WTC11 (cell line): Measurements from ENCODE around the gene ZBTB43. TPM values are rescaled to one million over a fixed set of nuclear protein-coding genes. Genes with fewer than 3 reads are reported as not detected.
A peak's percentile ranks its signal among the peaks of the same experiment; 100 is the strongest.

Experiments used
- AR ChIP-seq: fragments of 250-450 bp; sonication (Bioruptor Pico); IDR thresholded peaks from 2 replicates; pipeline ENCODE4 v1.9.0; 2021; ENCODE audit warnings: mild to moderate bottlenecking
- ELF4 ChIP-seq: sonication (generic); formaldehyde crosslinking; IDR thresholded peaks from 2 replicates; pipeline ENCODE4 v1.8.1; 2022; ENCODE audit warnings: low read depth, mild to moderate bottlenecking, moderate library complexity, missing genetic modification reagents
- ETV6 ChIP-seq: sonication (generic); formaldehyde crosslinking; IDR thresholded peaks from 2 replicates; pipeline ENCODE4 v1.8.1; 2022; ENCODE audit warnings: mild to moderate bottlenecking, missing genetic modification reagents
- FOXK1 ChIP-seq: sonication (generic); formaldehyde crosslinking; IDR thresholded peaks from 2 replicates; pipeline ENCODE4 v1.8.0; 2022; ENCODE audit warnings: mild to moderate bottlenecking, moderate library complexity, missing genetic modification reagents
- GABPB1 ChIP-seq: sonication (generic); formaldehyde crosslinking; IDR thresholded peaks from 2 replicates; pipeline ENCODE4 v1.8.1; 2023; ENCODE audit warnings: mild to moderate bottlenecking, missing genetic modification reagents
- GRHL2 ChIP-seq: fragments of 250-450 bp; sonication (Bioruptor Pico); IDR thresholded peaks from 2 replicates; pipeline ENCODE4 v1.8.0; 2022; ENCODE audit warnings: mild to moderate bottlenecking, moderate library complexity; ENCODE audit not compliant: insufficient replicate concordance, severe bottlenecking
- GTF2I ChIP-seq: fragments of 250-450 bp; sonication (Bioruptor Pico); conservative IDR thresholded peaks from 2 replicates; pipeline ENCODE4 v1.4.0; 2021; ENCODE audit warnings: mild to moderate bottlenecking
- HMGXB4 ChIP-seq: sonication (generic); formaldehyde crosslinking; IDR thresholded peaks from 2 replicates; pipeline ENCODE4 v1.8.1; 2023; ENCODE audit warnings: mild to moderate bottlenecking, moderate library complexity, missing genetic modification reagents
- MLX ChIP-seq: sonication (generic); formaldehyde crosslinking; IDR thresholded peaks from 2 replicates; pipeline ENCODE4 v1.8.1; 2023; ENCODE audit warnings: mild to moderate bottlenecking, missing genetic modification reagents, moderate library complexity
- MXD4 ChIP-seq: fragments of 250-450 bp; sonication (Bioruptor Pico); IDR thresholded peaks from 2 replicates; pipeline ENCODE4 v1.8.0; 2021; ENCODE audit warnings: mild to moderate bottlenecking, moderate library complexity, borderline replicate concordance
- NFE2L1 ChIP-seq: sonication (generic); formaldehyde crosslinking; IDR thresholded peaks from 2 replicates; pipeline ENCODE4 v1.8.1; 2023; ENCODE audit warnings: missing genetic modification reagents
- NR2C2 ChIP-seq: sonication (generic); formaldehyde crosslinking; IDR thresholded peaks from 2 replicates; pipeline ENCODE4 v1.8.0; 2022; ENCODE audit warnings: mild to moderate bottlenecking, missing genetic modification reagents
- RELA ChIP-seq: sonication (generic); formaldehyde crosslinking; IDR thresholded peaks from 2 replicates; pipeline ENCODE4 v1.8.1; 2022; ENCODE audit warnings: missing genetic modification reagents, mild to moderate bottlenecking, borderline replicate concordance
- SOX15 ChIP-seq: fragments of 250-450 bp; sonication (Bioruptor Pico); IDR thresholded peaks from 2 replicates; pipeline ENCODE4 v1.9.0; 2021; ENCODE audit warnings: mild to moderate bottlenecking
- TEAD4 ChIP-seq: sonication (generic); formaldehyde crosslinking; IDR thresholded peaks from 2 replicates; pipeline ENCODE4 v1.8.0; 2022; ENCODE audit warnings: mild to moderate bottlenecking, missing genetic modification reagents
- USF1 ChIP-seq: sonication (generic); formaldehyde crosslinking; IDR thresholded peaks from 2 replicates; pipeline ENCODE4 v1.8.0; 2022; ENCODE audit warnings: mild to moderate bottlenecking, missing genetic modification reagents
- total RNA-seq: library from RNA; stranded (reverse); gene quantifications from 3 replicates; pipeline ENCODE4 v1.2.3, GENCODE V29; 2021
- TF ChIP-seq, protein P1 (sequence below): sonication (generic); formaldehyde crosslinking; IDR thresholded peaks from 2 replicates; pipeline ENCODE4 v1.8.1; 2022; ENCODE audit warnings: mild to moderate bottlenecking, moderate library complexity, missing genetic modification reagents
- TF ChIP-seq, protein P2 (sequence below): fragments of 250-450 bp; sonication (Bioruptor Pico); IDR thresholded peaks from 2 replicates; pipeline ENCODE4 v1.9.0; 2021; ENCODE audit warnings: mild to moderate bottlenecking
- TF ChIP-seq, protein P3 (sequence below): sonication (generic); formaldehyde crosslinking; IDR thresholded peaks from 2 replicates; pipeline ENCODE4 v1.8.1; 2022; ENCODE audit warnings: low read depth, mild to moderate bottlenecking, moderate library complexity, missing genetic modification reagents, borderline replicate concordance
- TF ChIP-seq, protein P4 (sequence below): sonication (generic); formaldehyde crosslinking; IDR thresholded peaks from 2 replicates; pipeline ENCODE4 v1.8.1; 2023; ENCODE audit warnings: mild to moderate bottlenecking, missing genetic modification reagents
- TF ChIP-seq, protein P5 (sequence below): sonication (generic); formaldehyde crosslinking; IDR thresholded peaks from 2 replicates; pipeline ENCODE4 v1.8.0; 2023; ENCODE audit warnings: missing genetic modification reagents, mild to moderate bottlenecking, borderline replicate concordance
- TF ChIP-seq, protein P6 (sequence below): fragments of 250-450 bp; sonication (Bioruptor Pico); IDR thresholded peaks from 2 replicates; pipeline ENCODE4 v2.1.2; 2022; ENCODE audit warnings: mild to moderate bottlenecking, moderate library complexity

ZBTB43 gene
- total RNA-seq, 1 experiment from 2014 or later, result 23.8 TPM

DNA sequence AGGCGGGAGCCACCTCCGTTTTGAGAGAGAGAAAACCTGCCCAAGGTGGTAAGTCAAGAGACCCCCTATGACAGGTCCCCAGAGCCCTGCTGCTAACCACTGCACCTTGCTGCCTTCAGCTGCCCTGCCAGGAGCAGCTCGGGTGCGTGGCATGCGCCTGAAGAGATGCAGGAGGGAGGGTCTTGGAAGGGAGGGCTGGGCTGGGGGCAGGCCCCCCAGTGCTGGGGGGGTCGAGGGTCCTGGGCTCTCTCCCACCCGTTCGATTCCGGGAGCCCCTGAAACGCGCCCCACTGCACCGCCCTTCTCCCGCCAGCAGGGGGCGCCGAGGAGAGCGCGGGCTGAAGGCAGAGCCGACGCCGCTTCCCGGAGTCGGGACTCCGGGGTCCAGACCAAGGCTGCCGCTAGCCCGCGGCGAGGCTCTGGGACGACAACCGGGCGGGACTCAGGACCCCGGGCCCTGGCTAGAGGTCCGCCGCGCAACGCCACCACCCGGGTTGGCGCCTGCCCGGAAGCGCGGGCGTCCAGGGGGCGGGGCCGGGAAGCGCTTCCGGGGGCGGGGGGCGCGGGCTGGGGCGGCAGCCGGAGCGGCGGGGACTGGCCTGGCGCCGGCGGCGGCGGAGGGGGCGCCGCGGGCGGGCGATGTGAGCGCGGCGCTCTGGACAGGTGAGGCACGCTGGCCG lies 55.4 kb downstream of the ZBTB43 start, which contains the start of gene ZBTB34 (continued):
- TF ChIP-seq, protein P1, sequence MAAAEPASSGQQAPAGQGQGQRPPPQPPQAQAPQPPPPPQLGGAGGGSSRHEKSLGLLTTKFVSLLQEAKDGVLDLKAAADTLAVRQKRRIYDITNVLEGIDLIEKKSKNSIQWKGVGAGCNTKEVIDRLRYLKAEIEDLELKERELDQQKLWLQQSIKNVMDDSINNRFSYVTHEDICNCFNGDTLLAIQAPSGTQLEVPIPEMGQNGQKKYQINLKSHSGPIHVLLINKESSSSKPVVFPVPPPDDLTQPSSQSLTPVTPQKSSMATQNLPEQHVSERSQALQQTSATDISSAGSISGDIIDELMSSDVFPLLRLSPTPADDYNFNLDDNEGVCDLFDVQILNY (CRISPR knock-in tag), result no peak
- TF ChIP-seq, protein P2, sequence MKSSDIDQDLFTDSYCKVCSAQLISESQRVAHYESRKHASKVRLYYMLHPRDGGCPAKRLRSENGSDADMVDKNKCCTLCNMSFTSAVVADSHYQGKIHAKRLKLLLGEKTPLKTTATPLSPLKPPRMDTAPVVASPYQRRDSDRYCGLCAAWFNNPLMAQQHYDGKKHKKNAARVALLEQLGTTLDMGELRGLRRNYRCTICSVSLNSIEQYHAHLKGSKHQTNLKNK (CRISPR knock-in tag), result no peak
- TF ChIP-seq ETV6, result 0 out of 2 replicates have a peak, but pooled peaks have one; percentile 51
- TF ChIP-seq, protein P3, sequence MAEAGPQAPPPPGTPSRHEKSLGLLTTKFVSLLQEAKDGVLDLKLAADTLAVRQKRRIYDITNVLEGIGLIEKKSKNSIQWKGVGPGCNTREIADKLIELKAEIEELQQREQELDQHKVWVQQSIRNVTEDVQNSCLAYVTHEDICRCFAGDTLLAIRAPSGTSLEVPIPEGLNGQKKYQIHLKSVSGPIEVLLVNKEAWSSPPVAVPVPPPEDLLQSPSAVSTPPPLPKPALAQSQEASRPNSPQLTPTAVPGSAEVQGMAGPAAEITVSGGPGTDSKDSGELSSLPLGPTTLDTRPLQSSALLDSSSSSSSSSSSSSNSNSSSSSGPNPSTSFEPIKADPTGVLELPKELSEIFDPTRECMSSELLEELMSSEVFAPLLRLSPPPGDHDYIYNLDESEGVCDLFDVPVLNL (CRISPR knock-in tag), result no peak
- TF ChIP-seq AR (CRISPR knock-in tag), result no peak
- TF ChIP-seq, protein P4, sequence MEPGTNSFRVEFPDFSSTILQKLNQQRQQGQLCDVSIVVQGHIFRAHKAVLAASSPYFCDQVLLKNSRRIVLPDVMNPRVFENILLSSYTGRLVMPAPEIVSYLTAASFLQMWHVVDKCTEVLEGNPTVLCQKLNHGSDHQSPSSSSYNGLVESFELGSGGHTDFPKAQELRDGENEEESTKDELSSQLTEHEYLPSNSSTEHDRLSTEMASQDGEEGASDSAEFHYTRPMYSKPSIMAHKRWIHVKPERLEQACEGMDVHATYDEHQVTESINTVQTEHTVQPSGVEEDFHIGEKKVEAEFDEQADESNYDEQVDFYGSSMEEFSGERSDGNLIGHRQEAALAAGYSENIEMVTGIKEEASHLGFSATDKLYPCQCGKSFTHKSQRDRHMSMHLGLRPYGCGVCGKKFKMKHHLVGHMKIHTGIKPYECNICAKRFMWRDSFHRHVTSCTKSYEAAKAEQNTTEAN (CRISPR knock-in tag), result no peak
- no peak for TF ChIP-seq MLX
- no peak for TF ChIP-seq USF1 (CRISPR knock-in tag)
- no peak for TF ChIP-seq RELA (CRISPR knock-in tag)
- TF ChIP-seq SOX15, result no peak
- TF ChIP-seq GTF2I (CRISPR knock-in tag), result no peak
- TF ChIP-seq ELF4, result no peak
- no peak for TF ChIP-seq GRHL2 (CRISPR knock-in tag)
- TF ChIP-seq NR2C2 (CRISPR knock-in tag), result no peak
- no peak; the same call in 1 of the 2 replicates for TF ChIP-seq FOXK1 (CRISPR knock-in tag)
- TF ChIP-seq, protein P5, sequence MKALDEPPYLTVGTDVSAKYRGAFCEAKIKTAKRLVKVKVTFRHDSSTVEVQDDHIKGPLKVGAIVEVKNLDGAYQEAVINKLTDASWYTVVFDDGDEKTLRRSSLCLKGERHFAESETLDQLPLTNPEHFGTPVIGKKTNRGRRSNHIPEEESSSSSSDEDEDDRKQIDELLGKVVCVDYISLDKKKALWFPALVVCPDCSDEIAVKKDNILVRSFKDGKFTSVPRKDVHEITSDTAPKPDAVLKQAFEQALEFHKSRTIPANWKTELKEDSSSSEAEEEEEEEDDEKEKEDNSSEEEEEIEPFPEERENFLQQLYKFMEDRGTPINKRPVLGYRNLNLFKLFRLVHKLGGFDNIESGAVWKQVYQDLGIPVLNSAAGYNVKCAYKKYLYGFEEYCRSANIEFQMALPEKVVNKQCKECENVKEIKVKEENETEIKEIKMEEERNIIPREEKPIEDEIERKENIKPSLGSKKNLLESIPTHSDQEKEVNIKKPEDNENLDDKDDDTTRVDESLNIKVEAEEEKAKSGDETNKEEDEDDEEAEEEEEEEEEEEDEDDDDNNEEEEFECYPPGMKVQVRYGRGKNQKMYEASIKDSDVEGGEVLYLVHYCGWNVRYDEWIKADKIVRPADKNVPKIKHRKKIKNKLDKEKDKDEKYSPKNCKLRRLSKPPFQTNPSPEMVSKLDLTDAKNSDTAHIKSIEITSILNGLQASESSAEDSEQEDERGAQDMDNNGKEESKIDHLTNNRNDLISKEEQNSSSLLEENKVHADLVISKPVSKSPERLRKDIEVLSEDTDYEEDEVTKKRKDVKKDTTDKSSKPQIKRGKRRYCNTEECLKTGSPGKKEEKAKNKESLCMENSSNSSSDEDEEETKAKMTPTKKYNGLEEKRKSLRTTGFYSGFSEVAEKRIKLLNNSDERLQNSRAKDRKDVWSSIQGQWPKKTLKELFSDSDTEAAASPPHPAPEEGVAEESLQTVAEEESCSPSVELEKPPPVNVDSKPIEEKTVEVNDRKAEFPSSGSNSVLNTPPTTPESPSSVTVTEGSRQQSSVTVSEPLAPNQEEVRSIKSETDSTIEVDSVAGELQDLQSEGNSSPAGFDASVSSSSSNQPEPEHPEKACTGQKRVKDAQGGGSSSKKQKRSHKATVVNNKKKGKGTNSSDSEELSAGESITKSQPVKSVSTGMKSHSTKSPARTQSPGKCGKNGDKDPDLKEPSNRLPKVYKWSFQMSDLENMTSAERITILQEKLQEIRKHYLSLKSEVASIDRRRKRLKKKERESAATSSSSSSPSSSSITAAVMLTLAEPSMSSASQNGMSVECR (CRISPR knock-in tag), result 0 out of 2 replicates have a peak, but pooled peaks have one; percentile 37
- TF ChIP-seq GABPB1 (CRISPR knock-in tag), result peak; percentile 55
- TF ChIP-seq NFE2L1, result no peak
- no peak for TF ChIP-seq MXD4 (CRISPR knock-in tag)
- peak; percentile 96 for TF ChIP-seq HMGXB4 (CRISPR knock-in tag)
- TF ChIP-seq, protein P6, sequence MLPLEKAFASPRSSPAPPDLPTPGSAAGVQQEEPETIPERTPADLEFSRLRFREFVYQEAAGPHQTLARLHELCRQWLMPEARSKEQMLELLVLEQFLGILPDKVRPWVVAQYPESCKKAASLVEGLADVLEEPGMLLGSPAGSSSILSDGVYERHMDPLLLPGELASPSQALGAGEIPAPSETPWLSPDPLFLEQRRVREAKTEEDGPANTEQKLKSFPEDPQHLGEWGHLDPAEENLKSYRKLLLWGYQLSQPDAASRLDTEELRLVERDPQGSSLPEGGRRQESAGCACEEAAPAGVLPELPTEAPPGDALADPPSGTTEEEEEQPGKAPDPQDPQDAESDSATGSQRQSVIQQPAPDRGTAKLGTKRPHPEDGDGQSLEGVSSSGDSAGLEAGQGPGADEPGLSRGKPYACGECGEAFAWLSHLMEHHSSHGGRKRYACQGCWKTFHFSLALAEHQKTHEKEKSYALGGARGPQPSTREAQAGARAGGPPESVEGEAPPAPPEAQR (CRISPR knock-in tag), result no peak
- TF ChIP-seq TEAD4 (CRISPR knock-in tag), result no peak
